HepG2 (cell line): Measurements from ENCODE around the gene CEP104. TPM values are rescaled to one million over a fixed set of nuclear protein-coding genes. Genes with fewer than 3 reads are reported as not detected.

Experiments
- ATAC-seq: fragments of 200-7000 bp; cut with Tn5 transposase; 3 replicates; pipeline ENCODE4 v1.9.1; 2020; ENCODE audit warnings: mild to moderate bottlenecking, moderate library complexity
- BruUV-seq: library from RNA; stranded (reverse); fragments of 400-500 nt; replicated peaks from 2 replicates; lab custom pipeline; 2021; lab: Mats Ljungman, UMichigan
- CTCF ChIA-PET: fragments of 300-600 bp; formaldehyde crosslinking; extraction: SDS; loops from one replicate; lab custom pipeline; 2021; ENCODE audit warnings: low total read pairs, inconsistent platforms, low intra/inter-chr PET ratio; lab: Yijun Ruan, JAX
- POLR2A ChIA-PET: fragments of 350-600 bp; sonication (Branson Sonifier 250); formaldehyde crosslinking; loops from one replicate; lab custom pipeline; 2020; ENCODE audit warnings: antibody characterized with exemption, inconsistent platforms; lab: Yijun Ruan, JAX
- DNase-seq: peaks from one replicate; pipeline ENCODE4 v3.0.0-alpha.2; 2015; ENCODE audit warnings: low spot score
- FAIRE-seq: peaks from 3 replicates; lab custom pipeline; 2011; peaks lifted over from hg19 to GRCh38; lab: Jason Lieb, UNC
- H2AFZ ChIP-seq: one replicate; pipeline ENCODE4 v1.6.1; 2011; ENCODE audit warnings: low read length, inconsistent platforms
- H3K27ac ChIP-seq: fragments of 300-600 bp; 3 replicates; pipeline ENCODE4 v1.8.0; 2011; ENCODE audit warnings: mixed run types, mild to moderate bottlenecking, mixed read lengths, low read length, inconsistent platforms; ENCODE audit not compliant: insufficient read depth; ENCODE audit errors: extremely low read length
- H3K27me3 ChIP-seq, 2 experiments: fragments of 200-600 bp in 1 of 2; 2 replicates in 1 of 2; 3 replicates in 1 of 2; pipeline versions ENCODE4 v1.6.0 to v1.8.0; 2011; ENCODE audit warnings: low read length in 2 of 2, mild to moderate bottlenecking in 2 of 2, moderate library complexity in 2 of 2, inconsistent platforms in 1 of 2; ENCODE audit not compliant: insufficient read depth in 2 of 2, control insufficient read depth in 1 of 2
- H3K36me3 ChIP-seq, 2 experiments: fragments of 200-600 bp in 1 of 2; replicated peaks in 1 of 2; 2 replicates in 1 of 2; 3 replicates in 1 of 2; pipeline versions ENCODE4 v1.5.1 to v1.8.0; 2011; ENCODE audit warnings: low read length in 2 of 2, inconsistent platforms in 1 of 2; ENCODE audit not compliant: insufficient read depth in 2 of 2, control insufficient read depth in 1 of 2
- H3K4me1 ChIP-seq: 2 replicates; pipeline ENCODE4 v1.5.1; 2012; ENCODE audit warnings: low read length, inconsistent platforms; ENCODE audit not compliant: insufficient read depth
- H3K4me2 ChIP-seq: 2 replicates; pipeline ENCODE4 v1.6.0; 2011; ENCODE audit warnings: low read depth, low read length, inconsistent platforms
- H3K4me3 ChIP-seq, 3 experiments: fragments of 200-600 bp in 1 of 3; sonication (generic), shearing (Covaris generic) in 1 of 3; replicated peaks in 1 of 3; 2 replicates each; pipeline ENCODE4 v1.5.1; 2011 to 2016; ENCODE audit warnings: low read length in 3 of 3, inconsistent platforms in 2 of 3, low read depth in 2 of 3, mild to moderate bottlenecking in 2 of 3, control low read depth in 1 of 3, mixed read lengths in 1 of 3; ENCODE audit not compliant: insufficient read depth in 1 of 3
- H3K79me2 ChIP-seq: one replicate; pipeline ENCODE4 v1.6.1; 2011; ENCODE audit warnings: low read length, inconsistent platforms; ENCODE audit not compliant: insufficient read depth
- H3K9ac ChIP-seq: 2 replicates; pipeline ENCODE4 v1.6.0; 2011; ENCODE audit warnings: mild to moderate bottlenecking, low read depth, low read length, inconsistent platforms; ENCODE audit not compliant: insufficient read depth
- H3K9me3 ChIP-seq: 2 replicates; pipeline ENCODE4 v1.5.1; 2012; ENCODE audit warnings: mild to moderate bottlenecking, low read length
- H4K20me1 ChIP-seq: 2 replicates; pipeline ENCODE4 v1.6.0; 2011; ENCODE audit warnings: inconsistent platforms, mild to moderate bottlenecking, low read length, moderate library complexity; ENCODE audit not compliant: insufficient read depth
- CTCF ChIP-seq: sonication (generic); formaldehyde crosslinking; IDR thresholded peaks from 2 replicates; pipeline ENCODE4 v1.5.0; 2020; ENCODE audit warnings: mild to moderate bottlenecking, missing genetic modification reagents, moderate library complexity
- JARID2 ChIP-seq: sonication (generic); formaldehyde crosslinking; IDR thresholded peaks from 2 replicates; pipeline ENCODE4 v1.8.1; 2023; ENCODE audit warnings: missing genetic modification reagents, inconsistent platforms; ENCODE audit not compliant: insufficient replicate concordance
- ZNF274 ChIP-seq: sonication (generic); formaldehyde crosslinking; IDR thresholded peaks from 2 replicates; pipeline ENCODE4 v1.5.1; 2020; ENCODE audit warnings: mild to moderate bottlenecking, missing genetic modification reagents
- ZNF484 ChIP-seq: sonication (generic); formaldehyde crosslinking; IDR thresholded peaks from 2 replicates; pipeline ENCODE4 v1.5.1; 2020; ENCODE audit warnings: mild to moderate bottlenecking, low read depth, missing genetic modification reagents, borderline replicate concordance
- ZNF577 ChIP-seq: sonication (generic); formaldehyde crosslinking; IDR thresholded peaks from 2 replicates; pipeline ENCODE4 v1.4.0; 2020; ENCODE audit warnings: mild to moderate bottlenecking, low read depth, missing genetic modification reagents, borderline replicate concordance
- ZSCAN30 ChIP-seq: sonication (generic); formaldehyde crosslinking; IDR thresholded peaks from 2 replicates; pipeline ENCODE4 v1.5.0; 2020; ENCODE audit warnings: mild to moderate bottlenecking, missing genetic modification reagents
- WGBS: methylation state at CpG from one replicate; pipeline ENCODE4 v1.1.6; 2017; ENCODE audit warnings: low lambda C conversion rate; 5-methylcytosine and 5-hydroxymethylcytosine counted together
- in situ Hi-C: cut with HindIII; loops from 2 replicates; pipeline ENCODE4 v1.10.0; 2017; ENCODE audit warnings: low pct_unique_long_range_greater_than_20kb; ENCODE audit not compliant: extremely low pct_ligation_motif_present
- intact Hi-C: fragments of 100-400 bp; cut with micrococcal nuclease; formaldehyde crosslinking; loops from one replicate; pipeline ENCODE4 v1.10.0; 2022; ENCODE audit not compliant: unreplicated experiment
- polyA plus RNA-seq, 8 experiments: library from polyadenylated mRNA; depleted of rRNA in 3 of 8; stranded (reverse) in 7 of 8; unstranded in 1 of 8; fragments of >200 nt; fragmentation: Illumina TruSeq in 4 of 8; extraction: Trizol in 4 of 8; gene quantifications; 2 replicates each; pipeline versions ENCODE4 v1.2.1 to v1.2.3, GENCODE V29; 2011 to 2016; ENCODE audit warnings: low read depth in 4 of 8, missing spikeins in 1 of 8, mixed read lengths in 1 of 8; ENCODE audit not compliant: insufficient read depth in 1 of 8
- small RNA-seq, 3 experiments: library from RNA; depleted of rRNA; stranded (forward); fragments of <200 nt; gene quantifications; one replicate each; pipeline ENCODE3, GENCODE V24; 2012; ENCODE audit warnings: low read depth in 2 of 3, low replicate concordance in 1 of 3; ENCODE audit not compliant: insufficient read length in 3 of 3, insufficient read depth in 2 of 3
- total RNA-seq, 5 experiments: library from RNA; depleted of rRNA; stranded (reverse); fragments of >200 nt; fragmentation: Illumina TruSeq; extraction: Trizol; gene quantifications; 2 replicates each; pipeline ENCODE4 v1.2.3, GENCODE V29; 2016; ENCODE audit warnings: low read depth in 1 of 5

CEP104 gene
- total and polyA plus RNA-seq, 2 of the 13 experiments (the other 11 are each of a cell fraction or from before 2014, with no cell fraction given) = 20.4 to 30.1 TPM

DNA sequence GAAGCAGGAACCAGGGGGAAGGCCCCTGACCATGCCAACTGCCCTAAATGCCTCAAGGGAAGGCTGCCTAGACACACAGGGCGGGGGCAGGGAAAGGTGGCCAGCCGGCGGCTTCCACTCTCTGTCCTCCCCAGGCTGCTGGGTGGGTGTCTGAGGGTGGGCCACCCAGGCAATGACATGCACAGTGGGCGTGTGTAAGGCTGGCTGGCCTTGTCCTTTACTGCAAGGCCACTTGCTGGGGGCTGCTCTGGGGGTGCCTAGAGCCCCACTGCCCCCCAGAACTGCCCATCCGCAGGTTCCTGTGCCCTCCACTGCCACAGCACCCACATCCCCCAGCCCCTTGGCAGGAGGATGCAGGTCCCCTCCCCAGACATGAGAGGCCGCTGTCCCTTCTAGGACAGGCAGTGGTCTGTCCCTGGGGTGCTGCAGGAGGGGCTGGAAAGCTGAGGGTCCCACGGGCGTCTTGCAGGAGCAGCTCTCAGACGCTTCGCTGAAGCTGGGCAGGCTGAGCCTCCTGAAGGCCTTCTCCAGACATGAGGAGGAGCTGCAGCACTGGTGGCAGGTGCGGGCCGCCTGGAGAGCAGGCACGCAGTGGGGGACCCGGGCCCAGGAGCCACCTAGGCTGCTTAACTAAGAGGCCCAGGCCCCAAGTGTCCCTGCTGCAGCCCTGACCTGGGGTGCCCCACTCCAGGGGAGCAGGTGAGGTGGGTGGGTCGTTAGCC lies 94.7 kb downstream of the CEP104 start:
- Histone ChIP-seq H3K4me1 (peaks cover 7% of the 10 kb centered on the region), H3K4me3 (no peak overlapping the region), H3K9me3 (no peaks in the 10 kb centered on the region), H3K36me3 (no peaks in the 10 kb centered on the region), H4K20me1 (no peaks in the 10 kb centered on the region), H3K4me2 (no peak overlapping the region), H3K9ac (no peak overlapping the region), H3K27ac (no peak overlapping the region), H2AFZ (no peak overlapping the region), H3K79me2 (no peaks in the 10 kb centered on the region), H3K27me3 (peaks cover 7 to 67% of the 10 kb centered on the region in 2 experiments; a peak in 4 of 5 replicates)
- 0 out of 2 replicates have a peak, but pooled peaks have one; percentile 10 for TF ChIP-seq CTCF (CRISPR knock-in tag)
- TF ChIP-seq ZNF577 (CRISPR knock-in tag) = no peak
- TF ChIP-seq ZNF274 (CRISPR knock-in tag) = no peak
- no peak for TF ChIP-seq ZSCAN30
- TF ChIP-seq ZNF484 = no peak
- TF ChIP-seq JARID2 (CRISPR knock-in tag) = no peak
- DNase-seq (no peak), ATAC-seq (peak; percentile 46), FAIRE-seq (no peak)
- ChIA-PET POLR2A (no interaction called here), CTCF (no interaction called here)
- in situ Hi-C loops = no loop called here
- BruUV-seq = no TSS peak
- WGBS = no CpG with 5 or more reads among the region's 15 CpGs
- intact Hi-C loops = no loop called here

Small RNA genes lying within 50 kb of the gene (small RNA-seq; reads per million reads assigned to genes)
- gene RN7SL574P = 0 reads per million in 3 experiments

Other genes starting within 250 kb of the CEP104 start
- 0.76 and 1.9 TPM in 2 replicates for gene MEGF6, start 245.7 kb downstream of the CEP104 start, total RNA-seq (2016; rRNA removed; fragmentation: Illumina TruSeq; extraction: Trizol)
- gene MEGF6, start 245.7 kb downstream of the CEP104 start, polyA plus RNA-seq (2011; rRNA removed) = 1.9 and 3.5 TPM in 2 replicates
- gene TPRG1L, start 232.2 kb downstream of the CEP104 start, total RNA-seq (2016; rRNA removed; fragmentation: Illumina TruSeq; extraction: Trizol) = 21.3 and 31.7 TPM in 2 replicates
- gene TPRG1L, start 232.2 kb downstream of the CEP104 start, polyA plus RNA-seq (2011; rRNA removed) = 37.4 and 44.3 TPM in 2 replicates
- 18.1 and 21.0 TPM in 2 replicates for gene WRAP73, start 207.1 kb downstream of the CEP104 start, total RNA-seq (2016; rRNA removed; fragmentation: Illumina TruSeq; extraction: Trizol)
- 40.4 and 44.1 TPM in 2 replicates for gene WRAP73, start 207.1 kb downstream of the CEP104 start, polyA plus RNA-seq (2011; rRNA removed)
- 0.69 and 1.1 TPM in 2 replicates for gene TP73, start 204.7 kb downstream of the CEP104 start, total RNA-seq (2016; rRNA removed; fragmentation: Illumina TruSeq; extraction: Trizol)
- gene TP73, start 204.7 kb downstream of the CEP104 start, polyA plus RNA-seq (2011; rRNA removed) = 0.49 and 0.59 TPM in 2 replicates
- gene CCDC27, start 104.8 kb downstream of the CEP104 start, total RNA-seq (2016; rRNA removed; fragmentation: Illumina TruSeq; extraction: Trizol) = not detected in 2 replicates
- not detected in 2 replicates for gene CCDC27, start 104.8 kb downstream of the CEP104 start, polyA plus RNA-seq (2011; rRNA removed)
- gene SMIM1, start 84.5 kb downstream of the CEP104 start, total RNA-seq (2016; rRNA removed; fragmentation: Illumina TruSeq; extraction: Trizol) = 55.8 and 56.3 TPM in 2 replicates
- 12.4 and 22.2 TPM in 2 replicates for gene SMIM1, start 84.5 kb downstream of the CEP104 start, polyA plus RNA-seq (2011; rRNA removed)
- gene LRRC47, start 60.7 kb downstream of the CEP104 start, total RNA-seq (2016; rRNA removed; fragmentation: Illumina TruSeq; extraction: Trizol) = 52.4 and 52.5 TPM in 2 replicates
- 18.3 and 20.2 TPM in 2 replicates for gene LRRC47, start 60.7 kb downstream of the CEP104 start, polyA plus RNA-seq (2011; rRNA removed)
- 8.7 and 9.3 TPM in 2 replicates for gene DFFB, start 265 bp upstream of the CEP104 start, total RNA-seq (2016; rRNA removed; fragmentation: Illumina TruSeq; extraction: Trizol)
- gene DFFB, start 265 bp upstream of the CEP104 start, polyA plus RNA-seq (2011; rRNA removed) = 4.6 and 4.8 TPM in 2 replicates
- 31.4 and 43.4 TPM in 2 replicates for gene C1orf174, start 43.1 kb upstream of the CEP104 start, total RNA-seq (2016; rRNA removed; fragmentation: Illumina TruSeq; extraction: Trizol)
- 18.7 and 21.6 TPM in 2 replicates for gene C1orf174, start 43.1 kb upstream of the CEP104 start, polyA plus RNA-seq (2011; rRNA removed)